ENCODE measurements around the gene KRT16.

KRT16 gene

GRCh38 chr17:41639492-41640473 is 27.2 kb upstream of the KRT16 start:
- no peak overlapping the region for H2AFZ ChIP-seq (ENCODE audit: low read depth, low read length)
- ATAC-seq (ENCODE audit: insufficient read depth, low read depth) (no peak), DNase-seq (no peak)
- no peaks in the 10 kb centered on the region for H3K79me2 ChIP-seq (ENCODE audit: insufficient read depth, low read length)
- H3K9ac ChIP-seq (ENCODE audit: low read depth, low read length) = no peak overlapping the region
- H3K27ac ChIP-seq (ENCODE audit: low read length) = no peak overlapping the region
- H3K27me3 ChIP-seq (ENCODE audit: insufficient read depth, low read length, poor library complexity) = peaks cover 4% of the 10 kb centered on the region
- TF ChIP-seq EZH2 (IDR thresholded peaks at IDR 0.05; ENCODE audit: borderline replicate concordance, low read depth, low read length, severe bottlenecking) = no peak
- TF ChIP-seq CTCF (IDR thresholded peaks at IDR 0.05; ENCODE audit: borderline replicate concordance, extremely low read depth, low read length, poor library complexity, severe bottlenecking) = no peak
- H3K36me3 ChIP-seq (ENCODE audit: insufficient read depth, low read length) = no peaks in the 10 kb centered on the region
- H3K4me3 ChIP-seq (ENCODE audit: low read depth in 1 of 2, low read length in 2 of 2) = no peak overlapping the region
- no peaks in the 10 kb centered on the region for H4K20me1 ChIP-seq (ENCODE audit: insufficient read depth, low read length)
- H3K9me3 ChIP-seq (ENCODE audit: insufficient read depth, low read length, severe bottlenecking) = no peaks in the 10 kb centered on the region
- no peak overlapping the region for H3K4me2 ChIP-seq (ENCODE audit: insufficient read depth, low read length)
- H3K4me1 ChIP-seq (ENCODE audit: insufficient read depth, low read length) = no peaks in the 10 kb centered on the region

- no peak overlapping the region for H2AFZ ChIP-seq (ENCODE audit: low read depth, low read length)
- H3K36me3 ChIP-seq (ENCODE audit: insufficient read depth, low read length) = no peaks in the 10 kb centered on the region
- H3K4me2 ChIP-seq (ENCODE audit: insufficient read depth, low read length) = no peak overlapping the region
- H3K27ac ChIP-seq (ENCODE audit: low read length) = no peak overlapping the region
- no peaks in the 10 kb centered on the region for H4K20me1 ChIP-seq (ENCODE audit: insufficient read depth, low read length)
- peaks cover 4% of the 10 kb centered on the region for H3K27me3 ChIP-seq (ENCODE audit: insufficient read depth, low read length, poor library complexity)
- H3K4me1 ChIP-seq (ENCODE audit: insufficient read depth, low read length) = no peaks in the 10 kb centered on the region
- no peak for DNase-seq
- no peak overlapping the region for H3K9ac ChIP-seq (ENCODE audit: low read depth, low read length)
- no peak overlapping the region for H3K4me3 ChIP-seq (ENCODE audit: low read depth in 1 of 2, low read length in 2 of 2)
- ATAC-seq (ENCODE audit: insufficient read depth, low read depth) = no peak
- no peak for TF ChIP-seq EZH2 (IDR thresholded peaks at IDR 0.05; ENCODE audit: borderline replicate concordance, low read depth, low read length, severe bottlenecking)
- TF ChIP-seq CTCF (IDR thresholded peaks at IDR 0.05; ENCODE audit: borderline replicate concordance, extremely low read depth, low read length, poor library complexity, severe bottlenecking) = no peak
- H3K79me2 ChIP-seq (ENCODE audit: insufficient read depth, low read length) = no peaks in the 10 kb centered on the region
- H3K9me3 ChIP-seq (ENCODE audit: insufficient read depth, low read length, severe bottlenecking) = no peaks in the 10 kb centered on the region
Observed at GRCh38 chr17:41638941-41639340, 26.4 kb upstream of the KRT16 start.

- H3K9ac ChIP-seq (ENCODE audit: low read depth, low read length) = no peak overlapping the region
Observed at GRCh38 chr17:41638194-41638593, 25.6 kb upstream of the KRT16 start.

More at GRCh38 chr17:41638194-41638593, 25.6 kb upstream of the KRT16 start:
- Histone ChIP-seq H3K4me2 (ENCODE audit: insufficient read depth, low read length) (no peak overlapping the region), H3K4me1 (ENCODE audit: insufficient read depth, low read length) (no peaks in the 10 kb centered on the region), H3K27me3 (ENCODE audit: insufficient read depth, low read length, poor library complexity) (peaks cover 4% of the 10 kb centered on the region), H3K4me3 (ENCODE audit: low read depth in 1 of 2, low read length in 2 of 2) (no peak overlapping the region), H3K79me2 (ENCODE audit: insufficient read depth, low read length) (no peaks in the 10 kb centered on the region), H3K36me3 (ENCODE audit: insufficient read depth, low read length) (no peaks in the 10 kb centered on the region), H3K9me3 (ENCODE audit: insufficient read depth, low read length, severe bottlenecking) (no peaks in the 10 kb centered on the region), H4K20me1 (ENCODE audit: insufficient read depth, low read length) (no peaks in the 10 kb centered on the region), H2AFZ (ENCODE audit: low read depth, low read length) (no peak overlapping the region), H3K27ac (ENCODE audit: low read length) (no peak overlapping the region)
- ATAC-seq (ENCODE audit: insufficient read depth, low read depth) (no peak), DNase-seq (no peak)
- TF ChIP-seq EZH2 (IDR thresholded peaks at IDR 0.05; ENCODE audit: borderline replicate concordance, low read depth, low read length, severe bottlenecking) (no peak), CTCF (IDR thresholded peaks at IDR 0.05; ENCODE audit: borderline replicate concordance, extremely low read depth, low read length, poor library complexity, severe bottlenecking) (no peak)
